MM.1S (cell line): ENCODE measurements around the gene RPTOR.
A peak's percentile ranks its signal among the peaks of the same experiment; 100 is the strongest.

Experiments used
- DNase-seq: peaks from one replicate; pipeline ENCODE4 v3.0.0-alpha.2; 2015
- H2AFZ ChIP-seq: fragments of 300-600 bp; sonication (generic); 2 replicates; pipeline ENCODE4 v1.6.0; 2016; ENCODE audit warnings: antibody characterized with exemption, low read length
- H3F3A ChIP-seq: fragments of 300-600 bp; sonication (generic); 2 replicates; pipeline ENCODE4 v1.6.1; 2016; ENCODE audit warnings: mild to moderate bottlenecking, antibody characterized with exemption, low read length, moderate library complexity, mixed read lengths; ENCODE audit not compliant: insufficient read depth
- H3K27ac ChIP-seq: fragments of 300-600 bp; sonication (generic); 2 replicates; pipeline ENCODE4 v1.5.1; 2016; ENCODE audit warnings: mild to moderate bottlenecking, low read length
- H3K27me3 ChIP-seq: fragments of 300-600 bp; sonication (generic); replicated peaks from 2 replicates; pipeline ENCODE4 v1.6.0; 2016; ENCODE audit warnings: low read length; ENCODE audit not compliant: insufficient read depth
- H3K36me3 ChIP-seq: fragments of 300-600 bp; sonication (generic); replicated peaks from 2 replicates; pipeline ENCODE4 v1.6.1; 2016; ENCODE audit warnings: mild to moderate bottlenecking, low read length, mixed read lengths; ENCODE audit not compliant: insufficient read depth
- H3K4me1 ChIP-seq: fragments of 300-600 bp; sonication (generic); 2 replicates; pipeline ENCODE4 v1.6.1; 2016; ENCODE audit warnings: low read length, mixed read lengths
- H3K4me2 ChIP-seq: fragments of 300-600 bp; sonication (generic); 2 replicates; pipeline ENCODE4 v1.6.0; 2016; ENCODE audit warnings: low read depth, low read length
- H3K4me3 ChIP-seq: fragments of 300-600 bp; sonication (generic); 2 replicates; pipeline ENCODE4 v1.5.1; 2016; ENCODE audit warnings: low read length, mixed read lengths
- H3K79me2 ChIP-seq: fragments of 300-600 bp; sonication (generic); 2 replicates; pipeline ENCODE4 v1.6.1; 2016; ENCODE audit warnings: mixed run types, low read length, mixed read lengths
- H3K9ac ChIP-seq: fragments of 300-600 bp; sonication (generic); 2 replicates; pipeline ENCODE4 v1.6.1; 2016; ENCODE audit warnings: low read length, mixed read lengths
- H3K9me2 ChIP-seq: fragments of 300-600 bp; sonication (generic); replicated peaks from 2 replicates; pipeline ENCODE4 v1.6.1; 2016; ENCODE audit warnings: mild to moderate bottlenecking, low read length, mixed read lengths; ENCODE audit not compliant: insufficient read depth
- H3K9me3 ChIP-seq: fragments of 300-600 bp; sonication (generic); replicated peaks from 2 replicates; pipeline ENCODE4 v1.6.1; 2016; ENCODE audit warnings: mild to moderate bottlenecking, low read length, mixed read lengths; ENCODE audit not compliant: insufficient read depth
- H4K20me1 ChIP-seq: fragments of 300-600 bp; sonication (generic); 2 replicates; pipeline ENCODE4 v1.6.1; 2016; ENCODE audit warnings: mild to moderate bottlenecking, low read length, moderate library complexity, mixed read lengths; ENCODE audit not compliant: insufficient read depth
- EZH2 ChIP-seq: fragments of 300-600 bp; sonication (generic); optimal IDR thresholded peaks from 2 replicates; pipeline ENCODE3; 2017; ENCODE audit warnings: low read depth, mild to moderate bottlenecking, antibody characterized with exemption, low read length, mixed read lengths
- EZH2phosphoT487 ChIP-seq: fragments of 300-600 bp; sonication (generic); IDR thresholded peaks from 2 replicates; pipeline ENCODE4 v1.6.1; 2018; ENCODE audit warnings: antibody characterized with exemption, low read length
- TF ChIP-seq, protein P1 (sequence below): fragments of 300-600 bp; sonication (generic); IDR thresholded peaks from 2 replicates; pipeline ENCODE4 v1.5.1; 2016; ENCODE audit warnings: antibody characterized with exemption, low read length, mixed read lengths

The RPTOR gene

DNA sequence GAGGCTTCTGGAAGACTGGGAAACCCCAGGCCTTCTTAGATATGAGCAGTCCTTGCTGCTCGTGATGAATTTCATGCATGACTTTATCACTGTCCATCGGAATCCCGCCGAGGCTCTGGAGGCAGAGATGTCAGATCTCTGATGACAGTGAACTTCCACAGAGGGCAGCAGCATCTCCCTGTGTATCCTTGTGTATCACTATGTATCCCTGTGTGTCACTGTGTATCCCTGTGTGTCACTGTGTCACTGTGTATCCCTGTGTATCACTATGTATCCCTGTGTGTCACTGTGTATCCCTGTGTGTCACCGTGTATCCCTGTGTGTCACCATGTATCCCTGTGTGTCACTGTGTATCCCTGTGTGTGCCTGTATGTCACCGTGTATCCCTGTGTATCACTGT lies 286.9 kb downstream of the RPTOR start:
- Histone ChIP-seq H3K9me3 (no peaks in the 10 kb centered on the region), H3K9ac (no peak overlapping the region), H3K79me2 (no peaks in the 10 kb centered on the region), H3K4me3 (no peak overlapping the region), H3K4me2 (no peak overlapping the region), H3K9me2 (no peaks in the 10 kb centered on the region), H4K20me1 (no peaks in the 10 kb centered on the region), H3K36me3 (no peaks in the 10 kb centered on the region), H3K4me1 (peaks cover 15% of the 10 kb centered on the region), H3K27ac (no peak overlapping the region), H3K27me3 (no peaks in the 10 kb centered on the region), H2AFZ (no peak overlapping the region), H3F3A (peaks cover 17% of the 10 kb centered on the region)
- DNase-seq: no peak
- TF ChIP-seq EZH2phosphoT487 (no peak), EZH2 (no peak)
- TF ChIP-seq, protein P1, sequence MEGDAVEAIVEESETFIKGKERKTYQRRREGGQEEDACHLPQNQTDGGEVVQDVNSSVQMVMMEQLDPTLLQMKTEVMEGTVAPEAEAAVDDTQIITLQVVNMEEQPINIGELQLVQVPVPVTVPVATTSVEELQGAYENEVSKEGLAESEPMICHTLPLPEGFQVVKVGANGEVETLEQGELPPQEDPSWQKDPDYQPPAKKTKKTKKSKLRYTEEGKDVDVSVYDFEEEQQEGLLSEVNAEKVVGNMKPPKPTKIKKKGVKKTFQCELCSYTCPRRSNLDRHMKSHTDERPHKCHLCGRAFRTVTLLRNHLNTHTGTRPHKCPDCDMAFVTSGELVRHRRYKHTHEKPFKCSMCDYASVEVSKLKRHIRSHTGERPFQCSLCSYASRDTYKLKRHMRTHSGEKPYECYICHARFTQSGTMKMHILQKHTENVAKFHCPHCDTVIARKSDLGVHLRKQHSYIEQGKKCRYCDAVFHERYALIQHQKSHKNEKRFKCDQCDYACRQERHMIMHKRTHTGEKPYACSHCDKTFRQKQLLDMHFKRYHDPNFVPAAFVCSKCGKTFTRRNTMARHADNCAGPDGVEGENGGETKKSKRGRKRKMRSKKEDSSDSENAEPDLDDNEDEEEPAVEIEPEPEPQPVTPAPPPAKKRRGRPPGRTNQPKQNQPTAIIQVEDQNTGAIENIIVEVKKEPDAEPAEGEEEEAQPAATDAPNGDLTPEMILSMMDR: no peak

DNA sequence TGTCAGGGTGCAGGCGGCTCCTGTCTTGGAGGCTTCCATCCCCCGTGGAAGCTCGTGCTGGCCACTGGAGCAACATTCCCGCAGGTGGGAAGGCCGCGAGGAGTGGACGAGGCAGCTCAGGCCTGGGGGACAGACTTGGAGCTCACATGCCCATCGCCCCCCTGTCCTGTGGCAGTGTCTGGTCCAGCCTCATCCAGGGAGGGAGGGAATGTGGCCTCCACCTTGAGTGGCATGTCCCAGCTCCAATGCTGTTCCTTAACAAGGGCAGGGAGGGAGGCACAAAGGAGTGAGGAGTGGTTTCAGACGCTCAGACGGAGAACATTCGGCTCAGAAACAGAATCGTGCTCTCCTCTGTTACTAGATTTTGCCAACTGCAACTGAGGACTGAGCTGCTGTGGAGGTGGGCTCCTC lies 287.6 kb downstream of the RPTOR start:
- H2AFZ ChIP-seq: peak overlapping the region; percentile 39
- H3K9ac ChIP-seq: peak overlapping the region; percentile 68
- no peaks in the 10 kb centered on the region for H4K20me1 ChIP-seq
- peaks cover 17% of the 10 kb centered on the region for H3F3A ChIP-seq
- TF ChIP-seq EZH2: no peak
- TF ChIP-seq EZH2phosphoT487: no peak
- TF ChIP-seq, protein P1: no peak
- DNase-seq: no peak
- H3K9me3 ChIP-seq: no peaks in the 10 kb centered on the region
- peaks cover 15% of the 10 kb centered on the region for H3K4me1 ChIP-seq
- no peaks in the 10 kb centered on the region for H3K27me3 ChIP-seq
- peak overlapping the region; percentile 91 for H3K27ac ChIP-seq
- peak overlapping the region; percentile 56 for H3K4me3 ChIP-seq
- H3K4me2 ChIP-seq: peak overlapping the region; percentile 90
- no peaks in the 10 kb centered on the region for H3K9me2 ChIP-seq
- no peaks in the 10 kb centered on the region for H3K79me2 ChIP-seq
- H3K36me3 ChIP-seq: no peaks in the 10 kb centered on the region

DNA sequence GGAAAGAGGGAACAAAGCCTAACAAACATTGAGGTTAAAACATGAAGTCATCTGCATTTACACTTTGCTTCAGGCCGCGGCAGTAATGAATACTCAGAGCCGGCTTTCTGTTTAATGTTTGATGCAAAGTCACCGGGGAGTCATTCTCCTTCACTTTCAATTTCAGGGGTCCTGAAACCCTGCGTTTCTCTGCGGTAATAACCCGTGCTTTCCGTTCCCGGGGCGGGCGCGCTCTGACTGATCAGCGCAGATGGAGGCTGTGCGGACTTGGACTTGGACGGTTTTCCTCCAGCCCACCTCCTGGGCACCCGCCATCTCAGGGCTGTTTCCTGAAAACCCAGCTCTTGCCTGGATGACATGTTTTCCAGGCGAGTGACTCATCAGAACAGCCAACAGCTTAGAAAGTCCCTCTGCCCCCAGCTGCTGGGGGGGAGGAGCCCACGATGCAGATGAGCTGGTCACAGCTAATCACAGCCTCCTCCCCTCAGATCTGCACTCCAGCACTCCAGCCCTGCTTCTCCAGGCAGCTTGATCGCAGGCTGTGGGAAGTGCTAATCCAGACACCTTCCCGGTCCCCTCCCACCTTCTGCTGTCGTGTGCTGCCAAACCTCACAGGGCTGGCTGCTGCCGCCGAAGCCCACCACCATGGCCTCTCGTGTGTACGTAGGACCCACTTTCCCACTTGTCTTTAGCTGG lies 288.4 kb downstream of the RPTOR start:
- DNase-seq: peak; percentile 91
- Histone ChIP-seq H4K20me1 (no peaks in the 10 kb centered on the region), H3K27ac (peak overlapping the region; percentile 91), H3K4me2 (peak overlapping the region; percentile 90), H3K9me3 (no peaks in the 10 kb centered on the region), H3K4me1 (peaks cover 15% of the 10 kb centered on the region), H3K36me3 (no peaks in the 10 kb centered on the region), H3K27me3 (no peaks in the 10 kb centered on the region), H3K79me2 (no peaks in the 10 kb centered on the region), H2AFZ (peak overlapping the region; percentile 39), H3K9me2 (no peaks in the 10 kb centered on the region), H3K4me3 (peak overlapping the region; percentile 56), H3K9ac (peak overlapping the region; percentile 68), H3F3A (peaks cover 17% of the 10 kb centered on the region)
- TF ChIP-seq EZH2 (no peak), EZH2phosphoT487 (no peak)
- TF ChIP-seq, protein P1: no peak
